Mononuclear cell (primary cell): ENCODE data around the gene EFHD2. TPM values are rescaled to one million over a fixed set of nuclear protein-coding genes. Genes with fewer than 3 reads are reported as not detected.

Experiments used
- H3K27me3 ChIP-seq: 2 replicates; pipeline ENCODE4 v1.6.0; 2011; ENCODE audit warnings: low read length, control low read depth; ENCODE audit not compliant: insufficient read depth
- H3K4me1 ChIP-seq: 2 replicates; pipeline ENCODE4 v1.5.1; 2011; ENCODE audit warnings: mild to moderate bottlenecking, low read length, control low read depth; ENCODE audit not compliant: insufficient read depth
- H3K4me3 ChIP-seq: 2 replicates; pipeline ENCODE4 v1.5.1; 2011; ENCODE audit warnings: mild to moderate bottlenecking, low read length, moderate library complexity
- H3K9me3 ChIP-seq: 2 replicates; pipeline ENCODE4 v1.5.1; 2011; ENCODE audit warnings: low read depth, mild to moderate bottlenecking, control low read depth, low read length
- total RNA-seq: library from RNA; depleted of rRNA; stranded (reverse); fragments of >200 nt; gene quantifications from one replicate; pipeline ENCODE4 v1.2.3, GENCODE V29; 2012

The EFHD2 gene
- total RNA-seq, 1 donor: 201 TPM

GRCh38 chr1:15401391-15402055 lies 8.2 kb upstream of the EFHD2 start:
- Histone ChIP-seq H3K4me1 (peaks cover 7% of the 10 kb centered on the region), H3K27me3 (no peaks in the 10 kb centered on the region), H3K4me3 (no peak overlapping the region), H3K9me3 (no peaks in the 10 kb centered on the region)

GRCh38 chr1:15402809-15403450 lies 6.8 kb upstream of the EFHD2 start:
- H3K4me1 ChIP-seq: peaks cover 13% of the 10 kb centered on the region
- no peak overlapping the region for H3K4me3 ChIP-seq
- H3K27me3 ChIP-seq: no peaks in the 10 kb centered on the region
- no peaks in the 10 kb centered on the region for H3K9me3 ChIP-seq

- Histone ChIP-seq H3K9me3 (no peaks in the 10 kb centered on the region), H3K4me1 (peaks cover 19% of the 10 kb centered on the region), H3K27me3 (no peaks in the 10 kb centered on the region), H3K4me3 (no peak overlapping the region)
These were observed 5.6 kb upstream of the EFHD2 start for GRCh38 chr1:15403962-15404580.

GRCh38 chr1:15405106-15405850 lies 4.4 kb upstream of the EFHD2 start:
- Histone ChIP-seq H3K4me3 (no peak overlapping the region), H3K4me1 (peaks cover 21% of the 10 kb centered on the region), H3K27me3 (no peaks in the 10 kb centered on the region), H3K9me3 (no peaks in the 10 kb centered on the region)

GRCh38 chr1:15406614-15407559 lies 2.8 kb upstream of the EFHD2 start:
- Histone ChIP-seq H3K4me3 (no peak overlapping the region), H3K4me1 (peaks cover 29% of the 10 kb centered on the region), H3K9me3 (no peaks in the 10 kb centered on the region), H3K27me3 (no peaks in the 10 kb centered on the region)

- no peaks in the 10 kb centered on the region for H3K27me3 ChIP-seq
- H3K4me3 ChIP-seq: no peak overlapping the region
- H3K4me1 ChIP-seq: peaks cover 36% of the 10 kb centered on the region
- no peaks in the 10 kb centered on the region for H3K9me3 ChIP-seq
These were observed 2.1 kb upstream of the EFHD2 start for GRCh38 chr1:15407580-15407979.

GRCh38 chr1:15408890-15409387 lies 749 bp upstream of the EFHD2 start:
- Histone ChIP-seq H3K4me3 (peak overlapping the region; percentile 88), H3K27me3 (no peaks in the 10 kb centered on the region), H3K9me3 (no peaks in the 10 kb centered on the region), H3K4me1 (peaks cover 49% of the 10 kb centered on the region)

GRCh38 chr1:15410223-15410883 lies 665 bp downstream of the EFHD2 start:
- peak overlapping the region; percentile 88 for H3K4me3 ChIP-seq
- H3K4me1 ChIP-seq: peaks cover 63% of the 10 kb centered on the region
- no peaks in the 10 kb centered on the region for H3K9me3 ChIP-seq
- H3K27me3 ChIP-seq: no peaks in the 10 kb centered on the region

GRCh38 chr1:15410884-15411245 lies 1.2 kb downstream of the EFHD2 start:
- Histone ChIP-seq H3K4me3 (peak overlapping the region; percentile 88), H3K4me1 (peaks cover 65% of the 10 kb centered on the region), H3K27me3 (no peaks in the 10 kb centered on the region), H3K9me3 (no peaks in the 10 kb centered on the region)

- Histone ChIP-seq H3K4me1 (peaks cover 69% of the 10 kb centered on the region), H3K4me3 (peak overlapping the region; percentile 88), H3K27me3 (no peaks in the 10 kb centered on the region), H3K9me3 (no peaks in the 10 kb centered on the region)
These were observed 2.0 kb downstream of the EFHD2 start for GRCh38 chr1:15411593-15412137.

GRCh38 chr1:15412175-15412800 lies 2.6 kb downstream of the EFHD2 start:
- Histone ChIP-seq H3K4me3 (peak overlapping the region; percentile 88), H3K9me3 (no peaks in the 10 kb centered on the region), H3K27me3 (no peaks in the 10 kb centered on the region), H3K4me1 (peaks cover 69% of the 10 kb centered on the region)

- Histone ChIP-seq H3K27me3 (no peaks in the 10 kb centered on the region), H3K4me1 (peaks cover 75% of the 10 kb centered on the region), H3K9me3 (no peaks in the 10 kb centered on the region), H3K4me3 (peak overlapping the region; percentile 88)
These were observed 3.2 kb downstream of the EFHD2 start for GRCh38 chr1:15412843-15413242.
